ENCODE measurements around the gene AMIGO2. TPM values are rescaled to one million over a fixed set of nuclear protein-coding genes. Genes with fewer than 3 reads are reported as not detected.

AMIGO2 gene
- total RNA-seq, 1 experiment from 2014 or later = 6.5 TPM

DNA sequence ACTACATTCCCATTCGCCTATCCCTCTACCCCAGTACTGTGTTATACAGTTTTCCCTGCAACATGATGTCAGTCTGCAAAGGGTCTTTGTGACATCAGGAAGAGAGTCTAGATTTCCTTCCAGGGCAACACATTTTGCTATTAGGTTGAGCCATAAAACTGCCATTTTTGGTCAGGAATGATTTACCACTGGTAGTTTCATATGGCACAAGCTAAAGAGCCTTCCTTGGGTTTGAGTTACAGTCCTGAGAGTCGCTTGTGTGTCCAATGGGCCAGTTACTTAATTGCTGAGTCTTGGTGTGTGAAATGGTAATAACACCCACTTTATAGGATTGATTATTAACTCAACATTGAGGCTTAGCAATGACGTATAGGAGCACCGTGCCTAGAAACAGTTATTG is 22.6 kb upstream of the AMIGO2 start:
- no peaks in the 10 kb centered on the region for H3K27me3 Mint-ChIP-seq (ENCODE audit: low read depth)
- ChIA-PET POLR2A (no interaction called here), CTCF (no interaction called here)
- TF ChIP-seq ATF3 (CRISPR knock-in tag; conservative IDR thresholded peaks at IDR 0.05) = no peak
- TF ChIP-seq, protein P1, sequence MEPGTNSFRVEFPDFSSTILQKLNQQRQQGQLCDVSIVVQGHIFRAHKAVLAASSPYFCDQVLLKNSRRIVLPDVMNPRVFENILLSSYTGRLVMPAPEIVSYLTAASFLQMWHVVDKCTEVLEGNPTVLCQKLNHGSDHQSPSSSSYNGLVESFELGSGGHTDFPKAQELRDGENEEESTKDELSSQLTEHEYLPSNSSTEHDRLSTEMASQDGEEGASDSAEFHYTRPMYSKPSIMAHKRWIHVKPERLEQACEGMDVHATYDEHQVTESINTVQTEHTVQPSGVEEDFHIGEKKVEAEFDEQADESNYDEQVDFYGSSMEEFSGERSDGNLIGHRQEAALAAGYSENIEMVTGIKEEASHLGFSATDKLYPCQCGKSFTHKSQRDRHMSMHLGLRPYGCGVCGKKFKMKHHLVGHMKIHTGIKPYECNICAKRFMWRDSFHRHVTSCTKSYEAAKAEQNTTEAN (CRISPR knock-in tag; IDR thresholded peaks at IDR 0.05) = no peak
- no peak for TF ChIP-seq NR1H2 (CRISPR knock-in tag; IDR thresholded peaks at IDR 0.05)
- TF ChIP-seq JAZF1 (CRISPR knock-in tag; IDR thresholded peaks at IDR 0.05) = no peak
- TF ChIP-seq, protein P2, sequence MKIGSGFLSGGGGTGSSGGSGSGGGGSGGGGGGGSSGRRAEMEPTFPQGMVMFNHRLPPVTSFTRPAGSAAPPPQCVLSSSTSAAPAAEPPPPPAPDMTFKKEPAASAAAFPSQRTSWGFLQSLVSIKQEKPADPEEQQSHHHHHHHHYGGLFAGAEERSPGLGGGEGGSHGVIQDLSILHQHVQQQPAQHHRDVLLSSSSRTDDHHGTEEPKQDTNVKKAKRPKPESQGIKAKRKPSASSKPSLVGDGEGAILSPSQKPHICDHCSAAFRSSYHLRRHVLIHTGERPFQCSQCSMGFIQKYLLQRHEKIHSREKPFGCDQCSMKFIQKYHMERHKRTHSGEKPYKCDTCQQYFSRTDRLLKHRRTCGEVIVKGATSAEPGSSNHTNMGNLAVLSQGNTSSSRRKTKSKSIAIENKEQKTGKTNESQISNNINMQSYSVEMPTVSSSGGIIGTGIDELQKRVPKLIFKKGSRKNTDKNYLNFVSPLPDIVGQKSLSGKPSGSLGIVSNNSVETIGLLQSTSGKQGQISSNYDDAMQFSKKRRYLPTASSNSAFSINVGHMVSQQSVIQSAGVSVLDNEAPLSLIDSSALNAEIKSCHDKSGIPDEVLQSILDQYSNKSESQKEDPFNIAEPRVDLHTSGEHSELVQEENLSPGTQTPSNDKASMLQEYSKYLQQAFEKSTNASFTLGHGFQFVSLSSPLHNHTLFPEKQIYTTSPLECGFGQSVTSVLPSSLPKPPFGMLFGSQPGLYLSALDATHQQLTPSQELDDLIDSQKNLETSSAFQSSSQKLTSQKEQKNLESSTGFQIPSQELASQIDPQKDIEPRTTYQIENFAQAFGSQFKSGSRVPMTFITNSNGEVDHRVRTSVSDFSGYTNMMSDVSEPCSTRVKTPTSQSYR (CRISPR knock-in tag; IDR thresholded peaks at IDR 0.05) = no peak
- TF ChIP-seq STAT6 (CRISPR knock-in tag; conservative IDR thresholded peaks at IDR 0.05; ENCODE audit: low read depth) = no peak
- TF ChIP-seq, protein P3, sequence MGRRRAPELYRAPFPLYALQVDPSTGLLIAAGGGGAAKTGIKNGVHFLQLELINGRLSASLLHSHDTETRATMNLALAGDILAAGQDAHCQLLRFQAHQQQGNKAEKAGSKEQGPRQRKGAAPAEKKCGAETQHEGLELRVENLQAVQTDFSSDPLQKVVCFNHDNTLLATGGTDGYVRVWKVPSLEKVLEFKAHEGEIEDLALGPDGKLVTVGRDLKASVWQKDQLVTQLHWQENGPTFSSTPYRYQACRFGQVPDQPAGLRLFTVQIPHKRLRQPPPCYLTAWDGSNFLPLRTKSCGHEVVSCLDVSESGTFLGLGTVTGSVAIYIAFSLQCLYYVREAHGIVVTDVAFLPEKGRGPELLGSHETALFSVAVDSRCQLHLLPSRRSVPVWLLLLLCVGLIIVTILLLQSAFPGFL (CRISPR knock-in tag; IDR thresholded peaks at IDR 0.05; ENCODE audit: borderline replicate concordance) = no peak
- no peak for TF ChIP-seq ZNF219 (CRISPR knock-in tag; IDR thresholded peaks at IDR 0.05; ENCODE audit: borderline replicate concordance)
- TF ChIP-seq ZNF423 (CRISPR knock-in tag; IDR thresholded peaks at IDR 0.05) = no peak
- TF ChIP-seq NFATC4 (CRISPR knock-in tag; IDR thresholded peaks at IDR 0.05) = no peak
- no peak for TF ChIP-seq ZNF396 (CRISPR knock-in tag; IDR thresholded peaks at IDR 0.05; ENCODE audit: borderline replicate concordance)
- no peak for TF ChIP-seq FOXJ3 (CRISPR knock-in tag; IDR thresholded peaks at IDR 0.05; ENCODE audit: borderline replicate concordance)
- H3K4me1 Mint-ChIP-seq = peaks cover 22% of the 10 kb centered on the region
- H3K9me3 Mint-ChIP-seq = no peaks in the 10 kb centered on the region
- no peak overlapping the region for H3K27ac Mint-ChIP-seq
- DNase-seq (ENCODE audit: low spot score) = no peak
- no peaks in the 10 kb centered on the region for H3K36me3 Mint-ChIP-seq
- ATAC-seq = no peak
- no peak overlapping the region for H3K4me3 Mint-ChIP-seq

DNA sequence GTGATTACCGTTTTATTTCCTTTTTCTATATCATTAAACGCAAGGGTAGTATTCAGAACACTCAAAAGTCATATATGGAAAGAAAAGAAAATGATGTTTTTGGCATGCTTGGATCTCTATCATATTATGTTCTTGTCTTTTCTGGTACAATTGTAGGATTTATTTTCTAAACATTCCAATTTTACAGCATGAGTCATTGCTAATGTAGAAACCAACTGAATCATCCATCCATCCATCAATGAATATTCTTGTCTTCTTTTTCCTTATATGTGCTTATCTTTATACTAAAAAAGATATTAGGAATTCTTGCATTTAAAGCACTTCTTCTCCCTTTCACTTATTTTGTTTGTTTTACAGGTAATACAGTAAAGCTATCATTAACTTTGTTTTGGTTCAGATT is 20.4 kb upstream of the AMIGO2 start:
- Mint-ChIP-seq H3K9me3 (no peaks in the 10 kb centered on the region), H3K27me3 (ENCODE audit: low read depth) (no peaks in the 10 kb centered on the region), H3K4me1 (peaks cover 19% of the 10 kb centered on the region), H3K4me3 (no peak overlapping the region), H3K27ac (no peak overlapping the region), H3K36me3 (no peaks in the 10 kb centered on the region)
- CTCF ChIA-PET = no interaction called here
- ATAC-seq (no peak), DNase-seq (ENCODE audit: low spot score) (no peak)
- POLR2A ChIA-PET = no interaction called here
- TF ChIP-seq STAT6 (CRISPR knock-in tag; conservative IDR thresholded peaks at IDR 0.05; ENCODE audit: low read depth) (no peak), FOXP1 (CRISPR knock-in tag; IDR thresholded peaks at IDR 0.05; ENCODE audit: borderline replicate concordance) (no peak), NFATC4 (CRISPR knock-in tag; IDR thresholded peaks at IDR 0.05) (no peak), ATF3 (CRISPR knock-in tag; conservative IDR thresholded peaks at IDR 0.05) (no peak), TEAD1 (CRISPR knock-in tag; IDR thresholded peaks at IDR 0.05) (no peak), TCF7 (CRISPR knock-in tag; IDR thresholded peaks at IDR 0.05; ENCODE audit: low read depth) (no peak), ZNF263 (CRISPR knock-in tag; IDR thresholded peaks at IDR 0.05; ENCODE audit: low read depth) (no peak), FOXK1 (CRISPR knock-in tag; IDR thresholded peaks at IDR 0.05) (no peak), TEAD4 (CRISPR knock-in tag; IDR thresholded peaks at IDR 0.05) (no peak), PRRX2 (CRISPR knock-in tag; IDR thresholded peaks at IDR 0.05) (no peak), ZNF121 (CRISPR knock-in tag; IDR thresholded peaks at IDR 0.05) (no peak)
- TF ChIP-seq, protein P2 (CRISPR knock-in tag; IDR thresholded peaks at IDR 0.05) = no peak
